ENCODE data around the gene TLCD1.

- no peak for TF ChIP-seq CTCF (IDR thresholded peaks at IDR 0.05; ENCODE audit: borderline replicate concordance, extremely low read depth, low read length, poor library complexity, severe bottlenecking)
- no peak for TF ChIP-seq EZH2 (IDR thresholded peaks at IDR 0.05; ENCODE audit: borderline replicate concordance, low read depth, low read length, severe bottlenecking)
These were observed 7.3 kb upstream of the TLCD1 start for GRCh38 chr17:28733346-28733745.
